ENCODE data around the gene TBC1D1.
A peak's percentile ranks its signal among the peaks of the same experiment; 100 is the strongest.

The TBC1D1 gene

DNA sequence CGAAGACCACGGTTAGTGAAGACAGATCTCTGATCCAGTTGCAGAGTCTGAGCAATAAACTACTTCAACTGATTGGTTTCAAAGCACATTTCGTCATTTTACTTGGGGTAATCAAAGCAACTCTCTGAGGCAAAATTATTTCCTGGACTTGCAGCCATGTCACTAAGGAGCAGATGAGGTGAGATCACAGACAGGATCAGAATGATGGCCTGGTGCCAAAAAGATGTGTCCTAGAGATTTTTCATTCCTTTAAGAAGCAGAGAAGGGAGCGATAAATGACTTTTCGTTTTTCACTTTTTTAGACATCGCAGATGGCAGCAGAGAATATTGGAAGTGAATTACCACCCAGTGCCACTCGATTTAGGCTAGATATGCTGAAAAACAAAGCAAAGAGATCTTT lies 153.2 kb downstream of the TBC1D1 start:
- no peak for TF ChIP-seq CTCF (conservative IDR thresholded peaks at IDR 0.05; ENCODE audit: low read length)
- no peak for DNase-seq (ENCODE audit: low read depth)
- no peak overlapping the region for H3K4me3 ChIP-seq (ENCODE audit: low read length)

DNA sequence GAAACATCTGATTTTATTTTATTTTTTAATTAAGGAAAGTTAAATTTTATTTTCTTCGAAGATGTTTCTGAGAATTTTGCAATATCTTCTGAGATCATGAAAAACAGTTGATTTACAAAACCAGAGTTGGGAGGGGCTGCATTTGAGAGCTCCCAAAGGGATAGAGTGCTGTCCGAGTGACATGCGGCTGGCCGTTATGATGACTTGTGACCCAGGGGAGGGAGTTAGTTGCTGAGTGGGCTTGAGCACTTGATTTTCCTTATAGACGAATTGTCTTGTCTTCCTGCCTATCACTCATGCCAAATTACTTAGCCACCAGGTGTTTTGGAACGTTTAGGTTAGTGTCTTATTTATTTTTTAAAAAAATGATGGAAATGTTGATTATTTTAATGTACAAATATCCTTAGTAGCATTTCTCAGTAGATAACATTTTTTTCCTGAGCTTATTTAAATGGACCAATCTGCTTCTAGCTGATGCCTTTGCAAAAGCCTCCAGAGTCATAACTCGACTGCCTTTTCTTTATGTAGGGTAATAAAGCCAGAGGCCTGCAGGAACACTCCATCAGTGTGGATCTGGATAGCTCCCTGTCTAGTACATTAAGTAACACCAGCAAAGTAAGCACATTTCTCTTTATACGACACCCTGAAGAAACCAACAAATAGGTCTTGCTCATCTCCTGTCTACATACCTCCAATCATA lies 154.6 kb downstream of the TBC1D1 start:
- TF ChIP-seq CTCF (conservative IDR thresholded peaks at IDR 0.05; ENCODE audit: low read length), result no peak
- H3K4me3 ChIP-seq (ENCODE audit: low read length), result no peak overlapping the region
- no peak for DNase-seq (ENCODE audit: low read depth)

DNA sequence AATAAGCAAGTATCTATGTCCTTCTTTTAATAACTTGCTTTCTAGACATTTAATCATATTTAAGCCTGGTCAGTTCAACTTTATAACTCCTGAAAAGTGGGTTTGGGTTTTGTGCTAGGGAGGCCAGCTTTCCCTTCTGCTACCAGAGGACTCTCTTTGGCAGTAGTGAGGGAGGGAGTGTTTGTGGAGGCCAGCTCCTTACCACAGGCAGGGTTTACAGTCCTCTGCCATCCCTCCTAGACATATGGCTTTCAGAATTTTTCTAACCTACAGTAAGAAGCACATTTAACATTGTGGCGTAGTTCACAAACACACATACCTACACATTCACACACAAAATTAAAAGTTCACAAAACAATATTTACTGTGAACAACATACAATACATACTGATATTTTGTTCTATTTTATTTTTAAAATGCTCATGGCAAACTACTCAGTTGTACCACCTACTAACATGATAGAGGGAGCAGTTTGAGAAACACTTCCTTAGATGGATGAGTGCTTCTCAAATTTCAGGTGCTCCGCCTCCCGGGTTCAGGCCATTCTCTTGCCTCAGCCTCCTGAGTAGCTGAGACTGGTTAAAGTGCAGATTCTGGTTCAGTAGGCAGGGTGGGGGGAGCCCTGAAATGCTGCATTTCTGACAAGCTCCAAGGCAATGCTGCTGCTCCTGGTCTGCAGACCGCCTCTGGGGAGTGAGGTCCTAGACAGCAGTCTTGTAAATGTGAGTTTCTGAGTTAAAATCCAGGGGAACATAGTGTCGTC lies 156.0 kb downstream of the TBC1D1 start:
- no peak for TF ChIP-seq CTCF (conservative IDR thresholded peaks at IDR 0.05; ENCODE audit: low read length)
- peak; percentile 25 for DNase-seq (ENCODE audit: low read depth)

GRCh38 chr4:38049545-38050170 lies 158.8 kb downstream of the TBC1D1 start:
- no peak for TF ChIP-seq CTCF (conservative IDR thresholded peaks at IDR 0.05; ENCODE audit: low read length)
- no peak for DNase-seq (ENCODE audit: low read depth)
- H3K4me3 ChIP-seq (ENCODE audit: low read length), result no peak overlapping the region

More for the DNA sequence above, 156.0 kb downstream of the TBC1D1 start:
- no peak overlapping the region for H3K4me3 ChIP-seq (ENCODE audit: low read length)

- TF ChIP-seq CTCF (conservative IDR thresholded peaks at IDR 0.05; ENCODE audit: low read length), result no peak
- no peak for DNase-seq (ENCODE audit: low read depth)
- no peak overlapping the region for H3K4me3 ChIP-seq (ENCODE audit: low read length)
Measured at GRCh38 chr4:38050560-38051350, 159.9 kb downstream of the TBC1D1 start.

DNA sequence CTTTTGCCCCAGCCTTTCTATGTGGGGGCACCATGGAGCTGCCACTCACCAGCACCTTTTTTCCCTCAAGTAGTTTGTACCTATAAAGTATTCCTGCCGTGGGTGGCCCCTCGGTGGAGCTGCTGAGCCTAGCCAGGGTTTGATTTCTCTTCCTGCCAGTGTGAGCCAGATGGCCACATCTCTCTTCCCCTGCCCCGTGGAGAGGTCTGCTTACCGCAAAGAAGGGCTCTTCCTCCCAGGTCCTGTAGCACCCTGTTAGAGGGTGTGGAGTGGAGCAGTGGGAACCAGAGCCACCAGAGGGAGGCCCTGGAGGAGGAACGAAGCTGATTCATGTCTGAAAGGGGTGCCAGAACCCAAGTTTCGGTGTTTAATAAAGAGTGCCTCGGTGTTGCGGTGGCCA lies 164.7 kb downstream of the TBC1D1 start:
- DNase-seq (ENCODE audit: low read depth), result no peak
- H3K4me3 ChIP-seq (ENCODE audit: low read length), result no peak overlapping the region
- TF ChIP-seq CTCF (conservative IDR thresholded peaks at IDR 0.05; ENCODE audit: low read length), result no peak

Data from AG10803 (cell line).